Endodermal cell (in vitro differentiated cells): ENCODE measurements around the gene SEMA3G. TPM values are rescaled to one million over a fixed set of nuclear protein-coding genes. Genes with fewer than 3 reads are reported as not detected.
A peak's percentile ranks its signal among the peaks of the same experiment; 100 is the strongest.

Experiments used
- DNase-seq: peaks from one replicate; pipeline ENCODE4 v3.0.0-alpha.2; 2017
- H3K27ac ChIP-seq: 2 replicates; pipeline ENCODE4 v1.5.1; 2013; ENCODE audit warnings: mild to moderate bottlenecking, low read depth, low read length, moderate library complexity
- H3K27me3 ChIP-seq: 2 replicates; pipeline ENCODE4 v1.6.1; 2013; ENCODE audit warnings: mild to moderate bottlenecking, low read length, moderate library complexity; ENCODE audit not compliant: insufficient read depth, control insufficient read depth, poor library complexity, severe bottlenecking
- H3K36me3 ChIP-seq: 2 replicates; pipeline ENCODE4 v1.7.0; 2013; ENCODE audit warnings: mild to moderate bottlenecking, low read length, moderate library complexity; ENCODE audit not compliant: control insufficient read depth, insufficient read depth
- H3K4me1 ChIP-seq: one replicate; pipeline ENCODE4 v1.7.0; 2013; ENCODE audit warnings: low read length; ENCODE audit not compliant: control insufficient read depth, insufficient read depth
- H3K4me3 ChIP-seq: 2 replicates; pipeline ENCODE4 v1.5.1; 2013; ENCODE audit warnings: mild to moderate bottlenecking, low read length, moderate library complexity
- H3K9ac ChIP-seq: 2 replicates; pipeline ENCODE4 v1.6.1; 2013; ENCODE audit warnings: mild to moderate bottlenecking, low read length, moderate library complexity; ENCODE audit not compliant: poor library complexity, severe bottlenecking; ENCODE audit errors: extremely low read depth
- H3K9me3 ChIP-seq: 2 replicates; pipeline ENCODE4 v1.6.1; 2013; ENCODE audit warnings: mild to moderate bottlenecking, low read length, moderate library complexity; ENCODE audit not compliant: control insufficient read depth
- H3K27ac Mint-ChIP-seq: 2 replicates; pipeline ENCODE4 v1.8.0; 2020; ENCODE audit warnings: mixed read lengths
- H3K27me3 Mint-ChIP-seq: 2 replicates; pipeline ENCODE4 v1.8.0; 2021; ENCODE audit warnings: mild to moderate bottlenecking, mixed read lengths; ENCODE audit not compliant: insufficient read depth
- H3K36me3 Mint-ChIP-seq: 2 replicates; pipeline ENCODE4 v1.8.0; 2020; ENCODE audit warnings: low read depth, mixed read lengths
- H3K4me1 Mint-ChIP-seq: 2 replicates; pipeline ENCODE4 v1.8.0; 2020; ENCODE audit warnings: mixed read lengths
- H3K4me3 Mint-ChIP-seq: 2 replicates; pipeline ENCODE4 v1.8.0; 2020; ENCODE audit warnings: mild to moderate bottlenecking, moderate library complexity, mixed read lengths
- H3K9me3 Mint-ChIP-seq: 2 replicates; pipeline ENCODE4 v1.8.0; 2020; ENCODE audit warnings: mild to moderate bottlenecking, mixed read lengths
- WGBS, 2 experiments: methylation state at CpG; one replicate each; pipeline versions ENCODE4 v1.1.5 to v1.1.7; 2013; ENCODE audit warnings: missing lambda C conversion rate in 2 of 2, mixed read lengths in 1 of 2; ENCODE audit not compliant: insufficient coverage in 1 of 2, insufficient read length in 1 of 2; 5-methylcytosine and 5-hydroxymethylcytosine counted together
- total RNA-seq, 2 donors: library from RNA; stranded (reverse); fragmentation: NEBNext Ultra II Directional in 1 of 2; extraction: Animal tissue kit (Norgen Biotek cat#: 25700) in 1 of 2; gene quantifications; 2 replicates in 1 of 2; 3 replicates in 1 of 2; pipeline ENCODE4 v1.2.1, GENCODE V29; 2021
- TF ChIP-seq, protein P1 (sequence below): fragments of 200-600 bp; sonication (generic); conservative IDR thresholded peaks from 2 replicates; pipeline ENCODE4 v1.5.0; 2021; ENCODE audit warnings: antibody characterized with exemption, mild to moderate bottlenecking

The SEMA3G gene
- total RNA-seq, 2 donors from 2014 or later, result 2.5 to 8.6 TPM

DNA sequence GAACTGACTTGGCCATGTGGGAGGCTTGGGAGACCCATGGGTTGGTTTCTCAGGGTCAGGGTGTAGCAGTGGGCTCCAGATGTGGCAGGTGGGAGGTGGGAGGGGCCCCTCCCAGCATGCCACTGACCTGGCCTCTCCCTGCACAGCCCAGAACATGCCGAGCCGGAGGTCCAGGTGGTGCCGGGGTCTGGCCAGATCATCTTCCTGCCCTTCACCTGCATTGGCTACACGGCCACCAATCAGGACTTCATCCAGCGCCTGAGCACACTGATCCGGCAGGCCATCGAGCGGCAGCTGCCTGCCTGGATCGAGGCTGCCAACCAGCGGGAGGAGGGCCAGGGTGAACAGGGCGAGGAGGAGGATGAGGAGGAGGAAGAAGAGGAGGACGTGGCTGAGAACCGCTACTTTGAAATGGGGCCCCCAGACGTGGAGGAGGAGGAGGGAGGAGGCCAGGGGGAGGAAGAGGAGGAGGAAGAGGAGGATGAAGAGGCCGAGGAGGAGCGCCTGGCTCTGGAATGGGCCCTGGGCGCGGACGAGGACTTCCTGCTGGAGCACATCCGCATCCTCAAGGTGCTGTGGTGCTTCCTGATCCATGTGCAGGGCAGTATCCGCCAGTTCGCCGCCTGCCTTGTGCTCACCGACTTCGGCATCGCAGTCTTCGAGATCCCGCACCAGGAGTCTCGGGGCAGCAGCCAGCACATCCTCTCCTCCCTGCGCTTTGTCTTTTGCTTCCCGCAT lies 42.3 kb upstream of the SEMA3G start:
- no peaks in the 10 kb centered on the region for H3K9me3 ChIP-seq
- WGBS, 2 experiments, result 95 to 96% methylated on average over 19 to 31 of the region's 31 CpGs
- H3K9me3 Mint-ChIP-seq, result no peaks in the 10 kb centered on the region
- H3K27me3 Mint-ChIP-seq, result no peaks in the 10 kb centered on the region
- no peaks in the 10 kb centered on the region for H3K27me3 ChIP-seq
- no peak overlapping the region for H3K9ac ChIP-seq
- H3K4me3 Mint-ChIP-seq, result no peak overlapping the region
- DNase-seq, result no peak
- H3K36me3 Mint-ChIP-seq, result peaks cover 47% of the 10 kb centered on the region
- H3K4me1 ChIP-seq, result no peaks in the 10 kb centered on the region
- peaks cover 68% of the 10 kb centered on the region for H3K36me3 ChIP-seq
- H3K4me1 Mint-ChIP-seq, result no peaks in the 10 kb centered on the region
- TF ChIP-seq, protein P1, sequence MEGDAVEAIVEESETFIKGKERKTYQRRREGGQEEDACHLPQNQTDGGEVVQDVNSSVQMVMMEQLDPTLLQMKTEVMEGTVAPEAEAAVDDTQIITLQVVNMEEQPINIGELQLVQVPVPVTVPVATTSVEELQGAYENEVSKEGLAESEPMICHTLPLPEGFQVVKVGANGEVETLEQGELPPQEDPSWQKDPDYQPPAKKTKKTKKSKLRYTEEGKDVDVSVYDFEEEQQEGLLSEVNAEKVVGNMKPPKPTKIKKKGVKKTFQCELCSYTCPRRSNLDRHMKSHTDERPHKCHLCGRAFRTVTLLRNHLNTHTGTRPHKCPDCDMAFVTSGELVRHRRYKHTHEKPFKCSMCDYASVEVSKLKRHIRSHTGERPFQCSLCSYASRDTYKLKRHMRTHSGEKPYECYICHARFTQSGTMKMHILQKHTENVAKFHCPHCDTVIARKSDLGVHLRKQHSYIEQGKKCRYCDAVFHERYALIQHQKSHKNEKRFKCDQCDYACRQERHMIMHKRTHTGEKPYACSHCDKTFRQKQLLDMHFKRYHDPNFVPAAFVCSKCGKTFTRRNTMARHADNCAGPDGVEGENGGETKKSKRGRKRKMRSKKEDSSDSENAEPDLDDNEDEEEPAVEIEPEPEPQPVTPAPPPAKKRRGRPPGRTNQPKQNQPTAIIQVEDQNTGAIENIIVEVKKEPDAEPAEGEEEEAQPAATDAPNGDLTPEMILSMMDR, result no peak
- no peak overlapping the region for H3K4me3 ChIP-seq
- H3K27ac ChIP-seq, result no peak overlapping the region
- no peak overlapping the region for H3K27ac Mint-ChIP-seq

DNA sequence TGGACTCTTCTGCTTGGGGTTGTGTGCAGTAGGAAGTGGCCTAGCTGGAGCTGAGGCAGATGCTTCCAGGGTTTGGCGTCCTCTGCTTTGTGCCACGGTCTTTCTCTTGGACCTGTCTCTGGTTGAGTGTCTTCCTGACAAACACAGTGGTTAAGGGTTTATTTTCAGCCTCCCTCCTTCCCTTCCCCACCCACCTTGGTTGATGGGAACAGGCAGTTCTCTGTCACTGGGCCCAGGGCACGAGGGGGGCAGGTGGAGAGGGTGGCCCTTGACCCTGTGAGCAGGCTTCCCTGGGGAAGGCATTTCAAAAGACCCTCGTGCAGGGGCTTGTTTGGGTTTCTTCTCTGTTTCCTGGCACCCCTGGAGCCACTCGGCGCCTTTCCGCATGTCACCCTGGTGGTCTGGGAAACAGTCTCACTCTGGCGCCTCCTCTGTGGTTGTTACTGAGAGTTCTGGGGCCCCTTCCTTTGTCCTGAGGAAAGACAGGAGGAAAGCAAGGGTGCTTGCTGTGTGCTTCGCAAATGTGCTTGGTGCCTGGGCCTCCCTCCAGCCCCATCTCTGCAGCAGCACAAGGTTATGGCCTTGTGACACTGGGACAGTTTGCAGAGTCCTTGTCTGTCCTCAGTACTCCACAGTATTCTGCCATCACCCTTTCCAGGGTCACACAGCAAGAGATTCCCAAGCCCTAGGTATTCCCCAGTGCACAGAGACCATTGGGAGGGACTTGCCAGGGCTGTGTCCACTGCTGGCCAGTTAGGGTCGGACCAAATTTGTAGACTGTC lies 40.0 kb upstream of the SEMA3G start:
- H3K27ac Mint-ChIP-seq, result peak overlapping the region; percentile 52
- Histone ChIP-seq H3K4me3 (no peak overlapping the region), H3K36me3 (peaks cover 75% of the 10 kb centered on the region), H3K27ac (peak overlapping the region; percentile 29), H3K27me3 (no peaks in the 10 kb centered on the region), H3K4me1 (no peaks in the 10 kb centered on the region), H3K9ac (no peak overlapping the region), H3K9me3 (no peaks in the 10 kb centered on the region)
- no peaks in the 10 kb centered on the region for H3K9me3 Mint-ChIP-seq
- TF ChIP-seq, protein P1, result no peak
- no peak for DNase-seq
- no peaks in the 10 kb centered on the region for H3K4me1 Mint-ChIP-seq
- no peaks in the 10 kb centered on the region for H3K27me3 Mint-ChIP-seq
- H3K4me3 Mint-ChIP-seq, result no peak overlapping the region
- H3K36me3 Mint-ChIP-seq, result peaks cover 53% of the 10 kb centered on the region
- 93 to 94% methylated on average over 6 to 10 of the region's 10 CpGs for WGBS, 2 experiments

DNA sequence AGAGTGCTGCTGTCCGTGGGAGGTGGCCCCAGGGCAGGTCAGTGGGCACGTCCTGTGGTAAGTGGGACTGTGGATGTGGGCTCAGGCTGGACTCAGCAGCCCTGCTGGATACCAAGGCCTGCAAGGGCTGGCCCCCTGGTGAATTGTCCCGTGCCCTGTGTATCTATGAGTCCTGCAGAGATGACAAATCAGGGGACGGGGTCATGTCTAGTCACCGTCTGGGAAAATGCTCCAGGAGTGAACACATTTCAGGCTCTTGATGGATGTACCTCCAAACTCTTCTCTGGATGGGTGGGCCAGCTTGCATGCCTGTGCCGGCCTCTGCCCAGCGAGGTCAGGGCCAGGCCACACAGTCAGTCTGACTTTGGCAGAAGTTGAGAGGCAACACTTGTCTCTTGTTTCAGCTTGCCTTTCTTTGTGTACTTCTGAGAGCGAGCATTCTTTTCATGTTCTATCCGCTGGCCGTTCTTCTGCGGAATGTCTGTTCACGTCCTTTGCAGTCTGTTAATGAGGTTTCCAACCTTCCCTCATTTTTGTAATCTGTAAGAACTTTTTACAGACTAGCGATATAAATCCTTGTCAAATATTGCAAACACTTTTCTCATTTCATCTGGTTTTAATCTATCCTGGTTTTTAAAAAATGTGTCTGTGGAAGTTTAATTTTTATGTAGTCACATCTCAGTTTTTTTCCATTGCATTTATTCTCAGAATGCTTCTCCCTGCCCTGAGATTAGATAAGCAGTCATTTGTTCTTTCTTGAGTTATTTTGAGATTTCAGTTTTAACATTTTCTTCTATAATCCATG lies 38.9 kb upstream of the SEMA3G start:
- H3K27ac ChIP-seq, result peak overlapping the region; percentile 72
- 78 to 92% methylated on average over 12 of the region's 13 CpGs for WGBS, 2 experiments

More for the DNA sequence above, 38.9 kb upstream of the SEMA3G start:
- Histone ChIP-seq H3K27me3 (no peaks in the 10 kb centered on the region), H3K9me3 (no peaks in the 10 kb centered on the region), H3K36me3 (peaks cover 75% of the 10 kb centered on the region), H3K4me1 (no peaks in the 10 kb centered on the region), H3K9ac (no peak overlapping the region), H3K4me3 (no peak overlapping the region)
- TF ChIP-seq, protein P1, result no peak
- H3K36me3 Mint-ChIP-seq, result peaks cover 61% of the 10 kb centered on the region
- no peaks in the 10 kb centered on the region for H3K9me3 Mint-ChIP-seq
- H3K4me3 Mint-ChIP-seq, result no peak overlapping the region
- no peaks in the 10 kb centered on the region for H3K27me3 Mint-ChIP-seq
- DNase-seq, result peak; percentile 38
- peak overlapping the region; percentile 33 for H3K27ac Mint-ChIP-seq
- H3K4me1 Mint-ChIP-seq, result no peaks in the 10 kb centered on the region
